Iris pigment epithelial cell (primary cell): ENCODE results near the gene FNTB.
"Not testable (repeated sequence)": the region's sequence is repeated elsewhere in the genome, so short reads cannot be mapped to it uniquely, and the experiment has no call there.

Source experiments
- DNase-seq: peaks from one replicate; pipeline ENCODE4 v3.0.0-alpha.2; 2011; ENCODE audit warnings: low read depth

FNTB gene

GRCh38 chr14:65015391-65015790 is 28.7 kb downstream of the FNTB start:
- DNase-seq = no peak

- no peak for DNase-seq
These were observed 29.8 kb downstream of the FNTB start for GRCh38 chr14:65016471-65016870.

- peak; percentile 82 for DNase-seq
These were observed 33.4 kb downstream of the FNTB start for GRCh38 chr14:65019944-65020566.

GRCh38 chr14:65024957-65025356 is 38.3 kb downstream of the FNTB start:
- no peak for DNase-seq

- DNase-seq = no peak
These were observed 39.1 kb downstream of the FNTB start for GRCh38 chr14:65025818-65026217.

GRCh38 chr14:65026526-65026925 is 39.8 kb downstream of the FNTB start:
- DNase-seq = no peak

- DNase-seq = no peak
These were observed 40.6 kb downstream of the FNTB start for GRCh38 chr14:65027127-65027799.

- no peak for DNase-seq
These were observed 42.2 kb downstream of the FNTB start for GRCh38 chr14:65028937-65029336.

GRCh38 chr14:65031321-65031720 is 44.6 kb downstream of the FNTB start:
- DNase-seq = not testable (repeated sequence)

- no peak for DNase-seq
These were observed 45.6 kb downstream of the FNTB start for GRCh38 chr14:65032319-65032718.

GRCh38 chr14:65033181-65033580 is 46.5 kb downstream of the FNTB start:
- DNase-seq = no peak

- no peak for DNase-seq
These were observed 47.3 kb downstream of the FNTB start for GRCh38 chr14:65034021-65034420.

GRCh38 chr14:65035049-65035448 is 48.4 kb downstream of the FNTB start:
- DNase-seq = no peak

- no peak for DNase-seq
These were observed 52.3 kb downstream of the FNTB start for GRCh38 chr14:65038966-65039365.

GRCh38 chr14:65040666-65041433 is 54.2 kb downstream of the FNTB start:
- DNase-seq = no peak

GRCh38 chr14:65041434-65041915 is 54.8 kb downstream of the FNTB start:
- DNase-seq = no peak

- no peak for DNase-seq
These were observed 55.6 kb downstream of the FNTB start for GRCh38 chr14:65042296-65042695.

GRCh38 chr14:65042731-65043372 is 56.2 kb downstream of the FNTB start:
- no peak for DNase-seq

- DNase-seq = no peak
These were observed 57.3 kb downstream of the FNTB start for GRCh38 chr14:65043893-65044595.

- DNase-seq = no peak
These were observed 57.9 kb downstream of the FNTB start for GRCh38 chr14:65044596-65044959.

GRCh38 chr14:65045006-65045405 is 58.3 kb downstream of the FNTB start:
- DNase-seq = no peak

GRCh38 chr14:65045709-65046108 is 59.0 kb downstream of the FNTB start:
- DNase-seq = no peak
